Subcutaneous abdominal adipose tissue (tissue), 5 donors: ENCODE measurements around the gene DNAJC18.

Source experiments
- H3K27ac ChIP-seq: one replicate; pipeline ENCODE4 v1.7.0; 2013; ENCODE audit warnings: low read depth, mild to moderate bottlenecking, inconsistent platforms, low read length, moderate library complexity
- H3K27me3 ChIP-seq, 5 donors: one replicate each; pipeline ENCODE4 v1.7.0; 2013; ENCODE audit warnings: low read length in 5 of 5, inconsistent platforms in 1 of 5; ENCODE audit not compliant: control insufficient read depth in 5 of 5, insufficient read depth in 4 of 5
- H3K36me3 ChIP-seq, 5 donors: one replicate each; pipeline ENCODE4 v1.7.0; 2013; ENCODE audit warnings: low read length in 5 of 5; ENCODE audit not compliant: control insufficient read depth in 5 of 5, insufficient read depth in 5 of 5
- H3K4me1 ChIP-seq, 5 donors: one replicate each; pipeline ENCODE4 v1.7.0; 2013; ENCODE audit warnings: low read length in 5 of 5, mild to moderate bottlenecking in 3 of 5, moderate library complexity in 1 of 5; ENCODE audit not compliant: control insufficient read depth in 5 of 5, insufficient read depth in 5 of 5
- H3K4me3 ChIP-seq, 5 donors: one replicate each; pipeline ENCODE4 v1.7.0; 2013; ENCODE audit warnings: low read length in 5 of 5, low read depth in 1 of 5
- H3K9ac ChIP-seq, 5 donors: one replicate each; pipeline ENCODE4 v1.7.0; 2013; ENCODE audit warnings: low read length in 5 of 5, mild to moderate bottlenecking in 4 of 5, moderate library complexity in 3 of 5
- H3K9me3 ChIP-seq, 5 donors: one replicate each; pipeline ENCODE4 v1.7.0; 2013; ENCODE audit warnings: low read length in 5 of 5; ENCODE audit not compliant: control insufficient read depth in 5 of 5
- donor health status: healthy.
- donor health status: healthy.
- donor health status: healthy.
- donor health status: healthy.
- donor health status: healthy.

DNAJC18 gene

GRCh38 chr5:139396691-139397090 is 42.6 kb downstream of the DNAJC18 start:
- Histone ChIP-seq H3K4me3 (no peak overlapping the region), H3K9ac (no peak overlapping the region), H3K27me3 (peaks cover 14 to 31% (median 23%) of the 10 kb centered on the region in 5 donors), H3K36me3 (peaks cover 0 to 4% (median 0%) of the 10 kb centered on the region in 5 donors), H3K9me3 (no peaks in the 10 kb centered on the region), H3K27ac (no peak overlapping the region), H3K4me1 (peaks cover 0 to 45% (median 37%) of the 10 kb centered on the region in 5 donors)

GRCh38 chr5:139395844-139396640 is 43.3 kb downstream of the DNAJC18 start:
- Histone ChIP-seq H3K9me3 (no peaks in the 10 kb centered on the region), H3K4me1 (peaks cover 0 to 52% (median 41%) of the 10 kb centered on the region in 5 donors), H3K4me3 (no peak overlapping the region), H3K27me3 (peaks cover 14 to 31% (median 23%) of the 10 kb centered on the region in 5 donors), H3K27ac (no peak overlapping the region), H3K9ac (no peak overlapping the region), H3K36me3 (peaks cover 0 to 4% (median 0%) of the 10 kb centered on the region in 5 donors)

GRCh38 chr5:139394654-139395566 is 44.4 kb downstream of the DNAJC18 start, which contains the start of gene PROB1:
PROB1 (minus strand) TSS chr5:139395104; CDS start chr5:139395081, 23 bp downstream.
- no peaks in the 10 kb centered on the region for H3K9me3 ChIP-seq
- H3K9ac ChIP-seq, result peak within 1 kb of the TSS in 3 of 5 donors; percentile 41 to 65 (median 51)
- peaks cover 14 to 31% (median 23%) of the 10 kb centered on the region in 5 donors for H3K27me3 ChIP-seq
- H3K27ac ChIP-seq, result no peak within 1 kb of the TSS
- H3K4me1 ChIP-seq, result peaks cover 0 to 60% (median 41%) of the 10 kb centered on the region in 5 donors
- peak within 1 kb of the TSS in 4 of 5 donors; percentile 57 to 67 (median 62) for H3K4me3 ChIP-seq
- peaks cover 0 to 4% (median 0%) of the 10 kb centered on the region in 5 donors for H3K36me3 ChIP-seq

GRCh38 chr5:139394123-139394653 is 45.1 kb downstream of the DNAJC18 start:
- Histone ChIP-seq H3K27ac (no peak overlapping the region), H3K27me3 (peaks cover 14 to 31% (median 23%) of the 10 kb centered on the region in 5 donors), H3K36me3 (no peaks in the 10 kb centered on the region), H3K4me3 (peak overlapping the region in 4 of 5 donors; percentile 57 to 67 (median 62)), H3K4me1 (peaks cover 0 to 60% (median 41%) of the 10 kb centered on the region in 5 donors), H3K9ac (peak overlapping the region in 2 of 5 donors; percentile 25 to 51), H3K9me3 (no peaks in the 10 kb centered on the region)

- Histone ChIP-seq H3K27me3 (peaks cover 14 to 31% (median 23%) of the 10 kb centered on the region in 5 donors), H3K27ac (no peak overlapping the region), H3K4me1 (peaks cover 0 to 61% (median 42%) of the 10 kb centered on the region in 5 donors), H3K9ac (peak overlapping the region in 2 of 5 donors; percentile 25 to 53), H3K4me3 (peak overlapping the region; percentile 35 to 67 (median 59)), H3K9me3 (no peaks in the 10 kb centered on the region), H3K36me3 (no peaks in the 10 kb centered on the region)
Measured at GRCh38 chr5:139393497-139394122, 45.7 kb downstream of the DNAJC18 start.

GRCh38 chr5:139392678-139393496 is 46.4 kb downstream of the DNAJC18 start:
- Histone ChIP-seq H3K27me3 (peaks cover 14 to 31% (median 23%) of the 10 kb centered on the region in 5 donors), H3K4me1 (peaks cover 0 to 68% (median 44%) of the 10 kb centered on the region in 5 donors), H3K36me3 (no peaks in the 10 kb centered on the region), H3K4me3 (peak overlapping the region; percentile 32 to 67 (median 57)), H3K27ac (no peak overlapping the region), H3K9me3 (no peaks in the 10 kb centered on the region), H3K9ac (peak overlapping the region in 2 of 5 donors; percentile 10 to 53)

- Histone ChIP-seq H3K9ac (peak overlapping the region in 1 of 5 donors; percentile 14), H3K27ac (no peak overlapping the region), H3K4me3 (peak overlapping the region in 2 of 5 donors; percentile 64 to 67)
Measured at GRCh38 chr5:139392324-139392677, 47.0 kb downstream of the DNAJC18 start.

GRCh38 chr5:139391570-139392323 is 47.6 kb downstream of the DNAJC18 start:
- no peak overlapping the region for H3K27ac ChIP-seq
- H3K36me3 ChIP-seq, result no peaks in the 10 kb centered on the region
- H3K4me1 ChIP-seq, result peaks cover 0 to 71% (median 44%) of the 10 kb centered on the region in 5 donors
- peak overlapping the region in 1 of 5 donors; percentile 67 for H3K4me3 ChIP-seq
- peaks cover 14 to 31% (median 23%) of the 10 kb centered on the region in 5 donors for H3K27me3 ChIP-seq
- H3K9me3 ChIP-seq, result no peaks in the 10 kb centered on the region
- H3K9ac ChIP-seq, result peak overlapping the region in 3 of 5 donors; percentile 12 to 25 (median 14)

More at GRCh38 chr5:139392324-139392677, 47.0 kb downstream of the DNAJC18 start:
- peaks cover 14 to 31% (median 23%) of the 10 kb centered on the region in 5 donors for H3K27me3 ChIP-seq
- H3K36me3 ChIP-seq, result no peaks in the 10 kb centered on the region
- no peaks in the 10 kb centered on the region for H3K9me3 ChIP-seq
- peaks cover 0 to 71% (median 44%) of the 10 kb centered on the region in 5 donors for H3K4me1 ChIP-seq
